Adrenal gland (tissue), 5 donors: Measurements from ENCODE around the gene USP10.

Source experiments
- CTCF ChIP-seq, 6 experiments: fragments of 450-650 bp in 4 of 6; fragments of 200-600 bp in 2 of 6; sonication (generic) in 1 of 6; IDR thresholded peaks; 1 replicate in 5 of 6; 2 replicates in 1 of 6; pipeline versions ENCODE4 v1.5.1 to v1.8.0; 2016 to 2021; ENCODE audit warnings: antibody characterized with exemption in 6 of 6, mild to moderate bottlenecking in 2 of 6, moderate library complexity in 1 of 6
- POLR2A ChIP-seq, 2 donors: fragments of 450-650 bp; IDR thresholded peaks; one replicate each; pipeline ENCODE4 v1.6.1; 2017; ENCODE audit warnings: antibody characterized with exemption in 2 of 2, mild to moderate bottlenecking in 2 of 2, moderate library complexity in 1 of 2
- donor health status: DM: no; HTN: no; CAD: no.

GRCh38 chr16:84715424-84715823, 15.6 kb downstream of the USP10 start:
- TF ChIP-seq CTCF (IDR thresholded peaks at IDR 0.05) (no peak), POLR2A (IDR thresholded peaks at IDR 0.05) (no peak)
